ENCODE data around the gene CAPS2. TPM values are rescaled to one million over a fixed set of nuclear protein-coding genes. Genes with fewer than 3 reads are reported as not detected.

The CAPS2 gene
- polyA plus RNA-seq, 1 donor (not counting 4 experiments of a cell fraction or from before 2014, with no cell fraction given) = 2.2 TPM

GRCh38 chr12:75327642-75328041 lies 2.5 kb downstream of the CAPS2 start:
- no peak for FAIRE-seq
- H3K9me3 ChIP-seq (ENCODE audit: control insufficient read depth, low read depth, low read length) = no peaks in the 10 kb centered on the region

GRCh38 chr12:75323663-75324062 lies 6.5 kb downstream of the CAPS2 start:
- FAIRE-seq = no peak
- dilution Hi-C loops (cut with MboI; ENCODE audit: extremely low pct_ligation_motif_present, low sequenced_read_pairs) = no loop called here

More at GRCh38 chr12:75327642-75328041, 2.5 kb downstream of the CAPS2 start:
- DNase-seq (ENCODE audit: low read depth, low spot score) = no peak
- Histone ChIP-seq H3K36me3 (ENCODE audit: control insufficient read depth in 2 of 2, extremely low read depth in 1 of 2, insufficient read depth in 2 of 2, low read length in 2 of 2) (no peaks in the 10 kb centered on the region), H3K27me3 (ENCODE audit: control insufficient read depth, extremely low read depth, insufficient read depth, low read length) (no peaks in the 10 kb centered on the region), H3K4me1 (ENCODE audit: control insufficient read depth, extremely low read depth, insufficient read depth, low read length) (peaks cover 4% of the 10 kb centered on the region), H3K79me2 (ENCODE audit: control insufficient read depth, insufficient read depth, low read length) (no peaks in the 10 kb centered on the region), H4K20me1 (ENCODE audit: control insufficient read depth, extremely low read depth, insufficient read depth, low read length) (no peaks in the 10 kb centered on the region), H3K9ac (ENCODE audit: control insufficient read depth, extremely low read depth, insufficient read depth, low read length) (no peak overlapping the region), H2AFZ (ENCODE audit: control insufficient read depth, low read length) (no peak overlapping the region), H3K9me1 (ENCODE audit: control insufficient read depth, extremely low read depth, insufficient read depth, low read length) (no peaks in the 10 kb centered on the region), H3K4me2 (ENCODE audit: control insufficient read depth, extremely low read depth, insufficient read depth, low read depth, low read length) (no peak overlapping the region), H3K27ac (ENCODE audit: control insufficient read depth, insufficient read depth, low read length) (no peak overlapping the region), H3K4me3 (ENCODE audit: control insufficient read depth in 2 of 3, extremely low read depth in 1 of 3, insufficient read depth in 2 of 3, low read depth in 1 of 3, low read length in 3 of 3) (no peak overlapping the region)
- TF ChIP-seq EZH2 (IDR thresholded peaks at IDR 0.05; ENCODE audit: low read length) (no peak), CTCF (optimal IDR thresholded peaks at IDR 0.05 in 1 of 3, IDR thresholded peaks at IDR 0.05 in 1 of 3, conservative IDR thresholded peaks at IDR 0.05 in 1 of 3; ENCODE audit: extremely low read depth in 1 of 3, insufficient read depth in 2 of 3, low read length in 3 of 3) (no peak)
- dilution Hi-C loops (cut with MboI; ENCODE audit: extremely low pct_ligation_motif_present, low sequenced_read_pairs) = no loop called here

More at GRCh38 chr12:75323663-75324062, 6.5 kb downstream of the CAPS2 start:
- Histone ChIP-seq H3K27me3 (ENCODE audit: control insufficient read depth, extremely low read depth, insufficient read depth, low read length) (no peaks in the 10 kb centered on the region), H3K4me2 (ENCODE audit: control insufficient read depth, extremely low read depth, insufficient read depth, low read depth, low read length) (no peak overlapping the region), H3K79me2 (ENCODE audit: control insufficient read depth, insufficient read depth, low read length) (no peaks in the 10 kb centered on the region), H3K36me3 (ENCODE audit: control insufficient read depth in 2 of 2, extremely low read depth in 1 of 2, insufficient read depth in 2 of 2, low read length in 2 of 2) (no peaks in the 10 kb centered on the region), H3K27ac (ENCODE audit: control insufficient read depth, insufficient read depth, low read length) (no peak overlapping the region), H3K9me3 (ENCODE audit: control insufficient read depth, low read depth, low read length) (no peaks in the 10 kb centered on the region), H3K9ac (ENCODE audit: control insufficient read depth, extremely low read depth, insufficient read depth, low read length) (no peak overlapping the region), H3K9me1 (ENCODE audit: control insufficient read depth, extremely low read depth, insufficient read depth, low read length) (no peaks in the 10 kb centered on the region), H2AFZ (ENCODE audit: control insufficient read depth, low read length) (no peak overlapping the region), H4K20me1 (ENCODE audit: control insufficient read depth, extremely low read depth, insufficient read depth, low read length) (no peaks in the 10 kb centered on the region), H3K4me3 (ENCODE audit: control insufficient read depth in 2 of 3, extremely low read depth in 1 of 3, insufficient read depth in 2 of 3, low read depth in 1 of 3, low read length in 3 of 3) (no peak overlapping the region), H3K4me1 (ENCODE audit: control insufficient read depth, extremely low read depth, insufficient read depth, low read length) (no peaks in the 10 kb centered on the region)
- no peak for DNase-seq (ENCODE audit: low read depth, low spot score)
- TF ChIP-seq CTCF (optimal IDR thresholded peaks at IDR 0.05 in 1 of 3, IDR thresholded peaks at IDR 0.05 in 1 of 3, conservative IDR thresholded peaks at IDR 0.05 in 1 of 3; ENCODE audit: extremely low read depth in 1 of 3, insufficient read depth in 2 of 3, low read length in 3 of 3) = no peak
- no peak for TF ChIP-seq EZH2 (IDR thresholded peaks at IDR 0.05; ENCODE audit: low read length)
